Hepatocyte (in vitro differentiated cells): ENCODE results near the gene CTSW. TPM values are rescaled to one million over a fixed set of nuclear protein-coding genes. Genes with fewer than 3 reads are reported as not detected.
A peak's percentile ranks its signal among the peaks of the same experiment; 100 is the strongest.

Source experiments
- DNase-seq: peaks from one replicate; pipeline ENCODE4 v3.0.0-alpha.2; 2016; ENCODE audit warnings: low spot score
- H2AFZ ChIP-seq: fragments of 200-600 bp; sonication (generic); 2 replicates; pipeline ENCODE4 v1.6.0; 2016; ENCODE audit warnings: antibody characterized with exemption, mild to moderate bottlenecking
- H3K27ac ChIP-seq: fragments of 200-600 bp; sonication (generic); 2 replicates; pipeline ENCODE4 v1.5.1; 2016; ENCODE audit warnings: mild to moderate bottlenecking
- H3K27me3 ChIP-seq: fragments of 200-600 bp; sonication (generic); 2 replicates; pipeline ENCODE4 v1.6.1; 2016
- H3K36me3 ChIP-seq: fragments of 200-600 bp; sonication (generic); replicated peaks from 2 replicates; pipeline ENCODE4 v1.5.1; 2016; ENCODE audit warnings: low read depth; ENCODE audit not compliant: insufficient read depth
- H3K4me1 ChIP-seq: fragments of 200-600 bp; sonication (generic); 2 replicates; pipeline ENCODE4 v1.5.1; 2016; ENCODE audit warnings: mild to moderate bottlenecking, moderate library complexity; ENCODE audit not compliant: insufficient read depth
- H3K4me2 ChIP-seq: fragments of 200-600 bp; sonication (generic); 2 replicates; pipeline ENCODE4 v1.6.0; 2016
- H3K4me3 ChIP-seq: fragments of 200-600 bp; sonication (generic); 2 replicates; pipeline ENCODE4 v1.5.1; 2016; ENCODE audit warnings: mild to moderate bottlenecking
- H3K79me2 ChIP-seq: fragments of 200-600 bp; sonication (generic); 2 replicates; pipeline ENCODE4 v1.6.0; 2017; ENCODE audit warnings: mild to moderate bottlenecking
- H3K9me2 ChIP-seq: fragments of 200-600 bp; sonication (generic); replicated peaks from 2 replicates; pipeline ENCODE4 v1.6.0; 2017; ENCODE audit warnings: mild to moderate bottlenecking; ENCODE audit not compliant: insufficient read depth
- H3K9me3 ChIP-seq: fragments of 200-600 bp; sonication (generic); 2 replicates; pipeline ENCODE4 v1.5.1; 2016; ENCODE audit warnings: low read depth, mild to moderate bottlenecking
- H4K20me1 ChIP-seq: fragments of 200-600 bp; sonication (generic); 2 replicates; pipeline ENCODE4 v1.6.0; 2016; ENCODE audit warnings: mild to moderate bottlenecking; ENCODE audit not compliant: insufficient read depth, poor library complexity, severe bottlenecking
- EZH2 ChIP-seq: fragments of 200-600 bp; sonication (generic); IDR thresholded peaks from 2 replicates; pipeline ENCODE4 v1.6.1; 2016; ENCODE audit warnings: antibody characterized with exemption, mild to moderate bottlenecking, borderline replicate concordance
- EZH2phosphoT487 ChIP-seq: fragments of 200-600 bp; sonication (generic); IDR thresholded peaks from one replicate; pipeline ENCODE4 v1.6.1; 2018; ENCODE audit warnings: antibody characterized with exemption, mild to moderate bottlenecking, low read depth, moderate library complexity; ENCODE audit not compliant: unreplicated experiment, severe bottlenecking
- WGBS: methylation state at CpG from one replicate; pipeline ENCODE4 v1.1.6; 2016; ENCODE audit warnings: low lambda C conversion rate; ENCODE audit errors: missing lambda C conversion rate; 5-methylcytosine and 5-hydroxymethylcytosine counted together
- polyA plus RNA-seq: library from polyadenylated mRNA; unstranded; fragments of >200 nt; fragmentation: Nextera tagmentation; extraction: Ambion mirVana; gene quantifications from 2 replicates; pipeline ENCODE4 v1.2.1, GENCODE V29; 2016
- total RNA-seq: library from RNA; depleted of rRNA; stranded (reverse); fragments of >200 nt; gene quantifications from 2 replicates; pipeline ENCODE4 v1.2.3, GENCODE V29; 2014
- TF ChIP-seq, protein P1 (sequence below): fragments of 200-600 bp; sonication (generic); IDR thresholded peaks from 2 replicates; pipeline ENCODE4 v1.5.1; 2016; ENCODE audit warnings: antibody characterized with exemption, mild to moderate bottlenecking; ENCODE audit not compliant: poor library complexity

The CTSW gene
- total and polyA plus RNA-seq, 2 experiments from 2014 or later, result 0.15 TPM; not detected in 1

DNA sequence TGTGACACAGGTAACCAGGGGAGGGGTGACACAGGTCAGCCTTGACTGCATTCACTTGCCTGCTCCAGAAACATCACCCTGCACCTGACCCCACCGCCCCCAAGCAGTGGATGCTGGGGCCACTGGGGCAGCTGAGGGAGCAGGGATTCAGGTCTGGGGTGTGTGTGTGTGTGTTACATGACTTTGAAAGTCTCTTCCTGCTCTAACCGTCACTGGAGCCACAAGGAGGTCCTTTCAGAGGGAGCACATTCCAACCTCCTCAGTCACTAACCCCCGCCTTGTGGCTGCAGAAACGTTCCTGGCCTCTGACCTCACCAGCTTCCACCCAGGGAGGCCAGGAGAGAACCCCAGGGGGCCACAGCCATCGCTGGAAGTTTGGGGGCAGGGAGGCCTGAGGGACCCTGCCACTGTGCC is 23.4 kb downstream of the CTSW start:
- Histone ChIP-seq H3K36me3 (no peaks in the 10 kb centered on the region), H3K4me3 (no peak overlapping the region), H3K27me3 (peaks cover 21% of the 10 kb centered on the region), H3K4me2 (no peak overlapping the region), H3K9me3 (no peaks in the 10 kb centered on the region), H3K4me1 (peaks cover 15% of the 10 kb centered on the region), H2AFZ (no peak overlapping the region), H3K79me2 (no peaks in the 10 kb centered on the region), H3K9me2 (no peaks in the 10 kb centered on the region), H4K20me1 (no peaks in the 10 kb centered on the region), H3K27ac (peak overlapping the region; percentile 64)
- 15% methylated on average over 5 of the region's 5 CpGs for WGBS
- TF ChIP-seq EZH2, result no peak
- DNase-seq, result peak; percentile 69

DNA sequence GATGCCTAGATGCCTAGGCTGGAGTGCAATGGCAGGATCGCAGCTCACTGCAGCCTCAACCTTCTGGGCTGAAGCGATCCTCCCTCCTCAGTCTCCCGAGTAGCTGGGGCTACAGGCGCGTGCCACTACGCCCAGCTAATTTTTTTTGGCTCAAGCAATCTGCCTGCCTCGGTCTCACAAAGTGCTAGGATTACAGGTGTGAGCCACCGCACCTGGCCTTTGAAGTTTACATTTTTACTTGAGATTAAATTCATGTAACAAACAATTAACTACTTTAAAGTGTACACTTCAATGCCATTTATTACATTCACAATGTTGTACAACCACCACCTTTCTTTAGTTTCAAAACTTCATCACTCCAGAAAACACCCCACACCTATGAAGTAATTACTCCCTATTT is 24.1 kb downstream of the CTSW start:
- DNase-seq, result no peak
- no peak overlapping the region for H3K4me2 ChIP-seq
- H3K9me2 ChIP-seq, result no peaks in the 10 kb centered on the region
- H3K9me3 ChIP-seq, result no peaks in the 10 kb centered on the region
- no peak overlapping the region for H2AFZ ChIP-seq
- H3K4me3 ChIP-seq, result no peak overlapping the region
- TF ChIP-seq, protein P1, sequence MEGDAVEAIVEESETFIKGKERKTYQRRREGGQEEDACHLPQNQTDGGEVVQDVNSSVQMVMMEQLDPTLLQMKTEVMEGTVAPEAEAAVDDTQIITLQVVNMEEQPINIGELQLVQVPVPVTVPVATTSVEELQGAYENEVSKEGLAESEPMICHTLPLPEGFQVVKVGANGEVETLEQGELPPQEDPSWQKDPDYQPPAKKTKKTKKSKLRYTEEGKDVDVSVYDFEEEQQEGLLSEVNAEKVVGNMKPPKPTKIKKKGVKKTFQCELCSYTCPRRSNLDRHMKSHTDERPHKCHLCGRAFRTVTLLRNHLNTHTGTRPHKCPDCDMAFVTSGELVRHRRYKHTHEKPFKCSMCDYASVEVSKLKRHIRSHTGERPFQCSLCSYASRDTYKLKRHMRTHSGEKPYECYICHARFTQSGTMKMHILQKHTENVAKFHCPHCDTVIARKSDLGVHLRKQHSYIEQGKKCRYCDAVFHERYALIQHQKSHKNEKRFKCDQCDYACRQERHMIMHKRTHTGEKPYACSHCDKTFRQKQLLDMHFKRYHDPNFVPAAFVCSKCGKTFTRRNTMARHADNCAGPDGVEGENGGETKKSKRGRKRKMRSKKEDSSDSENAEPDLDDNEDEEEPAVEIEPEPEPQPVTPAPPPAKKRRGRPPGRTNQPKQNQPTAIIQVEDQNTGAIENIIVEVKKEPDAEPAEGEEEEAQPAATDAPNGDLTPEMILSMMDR, result no peak
- no peak for TF ChIP-seq EZH2phosphoT487
- TF ChIP-seq EZH2, result no peak
- peaks cover 19% of the 10 kb centered on the region for H3K27me3 ChIP-seq
- H4K20me1 ChIP-seq, result no peaks in the 10 kb centered on the region
- H3K4me1 ChIP-seq, result peaks cover 15% of the 10 kb centered on the region
- no peaks in the 10 kb centered on the region for H3K36me3 ChIP-seq
- H3K27ac ChIP-seq, result peak overlapping the region; percentile 55
- WGBS, result 85% methylated on average over 8 of the region's 8 CpGs
- no peaks in the 10 kb centered on the region for H3K79me2 ChIP-seq

DNA sequence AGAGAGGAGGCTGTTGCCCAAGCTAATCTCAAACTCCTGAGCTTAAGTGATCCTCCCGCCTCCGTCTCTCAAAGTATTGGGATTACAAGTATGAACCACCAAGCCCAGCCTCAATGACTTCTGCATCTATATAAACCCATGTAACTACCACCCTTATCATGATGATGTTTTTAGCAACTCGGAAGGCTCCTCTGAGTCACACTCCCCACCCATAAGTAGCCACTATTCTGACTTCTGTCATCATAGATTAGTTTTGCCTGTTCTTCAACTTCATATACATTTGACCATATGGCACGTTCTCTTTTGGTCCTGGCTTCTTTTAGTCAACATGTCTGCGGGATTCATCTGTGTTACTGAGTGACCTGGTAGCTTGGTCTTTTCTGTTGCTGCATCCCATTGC is 27.0 kb downstream of the CTSW start:
- Histone ChIP-seq H4K20me1 (no peaks in the 10 kb centered on the region), H3K36me3 (no peaks in the 10 kb centered on the region), H3K4me3 (no peak overlapping the region), H3K9me2 (no peaks in the 10 kb centered on the region), H3K79me2 (no peaks in the 10 kb centered on the region), H3K4me2 (no peak overlapping the region), H3K4me1 (peaks cover 2% of the 10 kb centered on the region), H3K27me3 (peaks cover 1% of the 10 kb centered on the region), H3K27ac (no peak overlapping the region), H3K9me3 (no peaks in the 10 kb centered on the region), H2AFZ (no peak overlapping the region)
- WGBS, result 88% methylated on average over 5 of the region's 5 CpGs
- TF ChIP-seq EZH2, result no peak
- TF ChIP-seq EZH2phosphoT487, result no peak
- TF ChIP-seq, protein P1, result no peak
- DNase-seq, result no peak

DNA sequence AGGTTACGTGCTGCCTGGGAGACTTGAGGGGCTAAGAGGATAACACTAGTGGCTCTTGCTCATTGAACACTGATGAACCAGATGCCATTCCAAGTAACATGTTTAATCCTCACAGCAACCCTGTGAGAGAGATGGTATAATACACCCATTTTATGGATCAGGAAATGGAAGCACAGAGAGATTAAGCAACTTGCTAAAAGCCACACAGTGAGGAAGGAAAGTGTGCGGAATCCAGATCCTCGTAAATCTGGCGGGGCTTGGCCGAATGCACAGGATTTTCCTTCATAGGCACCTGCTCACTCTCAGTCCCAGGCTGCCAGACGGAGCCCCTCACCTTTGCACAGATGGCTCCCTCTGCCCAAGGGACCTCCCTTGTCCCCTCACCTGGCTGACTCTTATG is 28.2 kb downstream of the CTSW start:
- Histone ChIP-seq H3K4me1 (peaks cover 4% of the 10 kb centered on the region), H3K27me3 (no peaks in the 10 kb centered on the region), H3K4me3 (no peak overlapping the region), H3K4me2 (no peak overlapping the region), H3K9me3 (no peaks in the 10 kb centered on the region), H3K36me3 (no peaks in the 10 kb centered on the region), H4K20me1 (no peaks in the 10 kb centered on the region), H3K27ac (no peak overlapping the region), H3K79me2 (no peaks in the 10 kb centered on the region), H2AFZ (no peak overlapping the region), H3K9me2 (no peaks in the 10 kb centered on the region)
- no peak for TF ChIP-seq EZH2
- TF ChIP-seq EZH2phosphoT487, result no peak
- TF ChIP-seq, protein P1, result no peak
- WGBS, result 77% methylated on average over 6 of the region's 6 CpGs
- DNase-seq, result no peak
